GM21786 (cell line): Measurements from ENCODE around the gene STH.

Source experiments
- ATAC-seq: cut with Tn5 transposase; IDR thresholded peaks from one replicate; pipeline ENCODE4 v1.9.1; 2021; ENCODE audit not compliant: unreplicated experiment

STH gene

DNA sequence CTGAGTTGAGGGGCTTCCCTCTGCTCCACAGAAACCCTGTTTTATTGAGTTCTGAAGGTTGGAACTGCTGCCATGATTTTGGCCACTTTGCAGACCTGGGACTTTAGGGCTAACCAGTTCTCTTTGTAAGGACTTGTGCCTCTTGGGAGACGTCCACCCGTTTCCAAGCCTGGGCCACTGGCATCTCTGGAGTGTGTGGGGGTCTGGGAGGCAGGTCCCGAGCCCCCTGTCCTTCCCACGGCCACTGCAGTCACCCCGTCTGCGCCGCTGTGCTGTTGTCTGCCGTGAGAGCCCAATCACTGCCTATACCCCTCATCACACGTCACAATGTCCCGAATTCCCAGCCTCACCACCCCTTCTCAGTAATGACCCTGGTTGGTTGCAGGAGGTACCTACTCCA is 26.0 kb downstream of the STH start:
- ATAC-seq = no peak

- no peak for ATAC-seq
Observed at GRCh38 chr17:46025510-46026165, 26.6 kb downstream of the STH start.

- no peak for ATAC-seq
Observed at GRCh38 chr17:46026166-46027047, 27.4 kb downstream of the STH start.

- ATAC-seq = no peak
Observed at GRCh38 chr17:46027048-46027975, 28.3 kb downstream of the STH start.

DNA sequence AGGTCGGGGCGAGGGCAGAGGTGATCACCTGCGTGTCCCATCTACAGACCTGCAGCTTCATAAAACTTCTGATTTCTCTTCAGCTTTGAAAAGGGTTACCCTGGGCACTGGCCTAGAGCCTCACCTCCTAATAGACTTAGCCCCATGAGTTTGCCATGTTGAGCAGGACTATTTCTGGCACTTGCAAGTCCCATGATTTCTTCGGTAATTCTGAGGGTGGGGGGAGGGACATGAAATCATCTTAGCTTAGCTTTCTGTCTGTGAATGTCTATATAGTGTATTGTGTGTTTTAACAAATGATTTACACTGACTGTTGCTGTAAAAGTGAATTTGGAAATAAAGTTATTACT is 28.9 kb downstream of the STH start:
- no peak for ATAC-seq

- no peak for ATAC-seq
Observed at GRCh38 chr17:46028374-46028773, 29.3 kb downstream of the STH start.

DNA sequence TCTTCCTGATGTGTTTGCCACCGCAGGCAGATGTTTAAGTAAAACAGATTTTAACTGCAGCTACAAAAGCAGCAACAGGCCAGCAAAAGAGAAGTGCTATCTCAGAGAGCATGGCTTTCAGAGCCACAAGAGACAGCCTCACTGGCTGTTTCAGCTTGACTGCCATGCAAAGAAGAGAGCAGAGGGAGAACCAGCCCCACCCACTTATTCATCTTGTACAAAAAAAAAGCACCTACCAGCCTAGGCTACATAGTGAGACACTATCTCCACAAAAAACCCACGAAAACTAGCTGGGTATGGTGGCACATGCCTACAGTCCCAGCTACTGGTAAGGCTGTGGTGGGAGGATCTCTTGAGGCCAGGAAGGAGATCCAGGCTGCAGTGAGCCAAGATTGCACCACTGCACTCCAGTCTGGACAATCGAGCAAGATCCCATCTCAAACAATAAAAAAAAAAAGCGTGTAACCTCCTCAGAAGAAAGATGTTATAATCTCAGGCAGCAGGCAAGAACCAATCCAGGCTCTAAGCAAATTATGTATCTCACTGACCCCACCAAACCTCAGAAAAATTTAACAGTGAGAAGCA is 30.0 kb downstream of the STH start:
- ATAC-seq = no peak

GRCh38 chr17:46029627-46030026 is 30.6 kb downstream of the STH start:
- no peak for ATAC-seq

GRCh38 chr17:46030752-46031151 is 31.7 kb downstream of the STH start:
- no peak for ATAC-seq

GRCh38 chr17:46031440-46031839 is 32.4 kb downstream of the STH start:
- no peak for ATAC-seq

DNA sequence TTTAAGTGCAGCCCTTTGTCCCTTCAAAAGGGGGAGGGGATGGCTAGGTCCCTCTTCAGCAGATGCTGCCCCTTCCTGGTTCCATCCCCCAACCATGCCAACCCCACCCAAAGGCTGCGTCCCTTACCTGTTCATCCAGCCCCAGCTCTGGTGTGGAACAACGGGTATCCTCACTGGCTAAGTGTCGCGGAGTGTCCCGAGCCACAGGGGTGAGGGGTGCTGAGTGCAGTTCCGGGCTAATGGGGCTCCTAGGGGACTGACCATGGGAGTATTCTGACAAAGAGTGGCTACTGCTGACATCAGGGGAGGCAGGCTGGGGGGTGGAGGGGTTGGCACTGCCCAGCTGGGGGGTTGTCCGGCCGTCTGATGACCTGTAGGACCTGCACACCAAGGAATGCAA is 32.9 kb downstream of the STH start:
- no peak for ATAC-seq

DNA sequence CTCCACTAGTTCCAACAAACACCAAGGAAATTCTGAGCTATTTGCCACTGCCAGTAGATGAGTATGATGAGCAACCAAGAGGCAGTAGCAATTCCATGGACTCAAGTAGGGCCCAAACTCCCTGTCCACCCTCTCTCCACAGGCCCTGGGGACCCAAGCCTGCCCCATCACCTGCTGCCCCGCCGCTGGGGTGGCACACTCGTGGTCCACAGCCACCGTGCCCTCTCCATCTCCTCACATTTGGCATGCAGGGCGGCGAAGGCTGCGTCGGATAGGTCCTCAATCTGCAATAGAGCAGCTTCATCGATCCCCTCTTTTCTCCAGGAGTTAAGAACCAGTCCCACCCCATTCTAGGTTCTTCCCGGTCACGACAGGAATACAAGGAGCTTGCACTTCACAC is 33.9 kb downstream of the STH start:
- no peak for ATAC-seq

GRCh38 chr17:46033392-46033791 is 34.3 kb downstream of the STH start:
- no peak for ATAC-seq

- ATAC-seq = no peak
Observed at GRCh38 chr17:46035112-46035818, 36.2 kb downstream of the STH start.

DNA sequence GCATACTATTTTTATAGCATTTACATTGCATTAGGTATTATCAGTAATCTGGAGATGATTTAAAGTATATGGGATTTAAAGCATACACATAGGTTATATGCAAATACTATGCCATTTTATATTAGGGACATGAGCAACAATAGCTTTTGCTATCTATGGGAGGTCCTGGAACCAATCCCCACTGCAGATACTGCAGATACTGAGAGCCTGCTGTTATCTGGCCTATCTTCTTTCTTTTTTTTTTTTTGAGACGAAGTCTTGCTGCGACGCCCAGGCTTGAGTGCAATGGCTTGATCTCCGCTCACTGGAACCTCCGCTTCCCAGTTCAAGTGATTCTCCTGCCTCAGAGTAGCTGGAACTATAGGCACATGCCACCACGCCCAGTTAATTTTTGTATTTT is 37.4 kb downstream of the STH start:
- ATAC-seq = no peak

GRCh38 chr17:46037722-46038255 is 38.7 kb downstream of the STH start:
- no peak for ATAC-seq

- ATAC-seq = no peak
Observed at GRCh38 chr17:46038414-46038813, 39.4 kb downstream of the STH start.

DNA sequence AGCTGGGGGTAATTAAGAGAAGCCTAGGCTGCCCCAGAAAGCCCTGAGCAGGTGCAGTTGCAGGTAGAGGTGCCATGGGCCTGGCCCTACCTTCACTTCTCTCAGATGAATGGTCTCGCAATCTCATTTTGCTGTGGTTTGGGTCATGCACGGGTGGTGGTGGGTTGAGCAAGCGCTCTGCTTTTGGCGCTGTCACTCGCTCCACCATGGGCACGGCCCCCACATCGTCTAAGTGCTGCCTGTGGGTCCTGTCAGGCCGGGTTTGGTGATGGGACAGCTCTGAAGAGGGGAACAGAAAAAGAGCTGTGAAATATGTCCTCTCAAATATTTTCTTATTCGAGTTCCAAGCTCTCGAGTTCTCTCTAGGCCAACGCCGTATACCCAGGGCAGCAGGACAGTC is 39.9 kb downstream of the STH start:
- no peak for ATAC-seq

DNA sequence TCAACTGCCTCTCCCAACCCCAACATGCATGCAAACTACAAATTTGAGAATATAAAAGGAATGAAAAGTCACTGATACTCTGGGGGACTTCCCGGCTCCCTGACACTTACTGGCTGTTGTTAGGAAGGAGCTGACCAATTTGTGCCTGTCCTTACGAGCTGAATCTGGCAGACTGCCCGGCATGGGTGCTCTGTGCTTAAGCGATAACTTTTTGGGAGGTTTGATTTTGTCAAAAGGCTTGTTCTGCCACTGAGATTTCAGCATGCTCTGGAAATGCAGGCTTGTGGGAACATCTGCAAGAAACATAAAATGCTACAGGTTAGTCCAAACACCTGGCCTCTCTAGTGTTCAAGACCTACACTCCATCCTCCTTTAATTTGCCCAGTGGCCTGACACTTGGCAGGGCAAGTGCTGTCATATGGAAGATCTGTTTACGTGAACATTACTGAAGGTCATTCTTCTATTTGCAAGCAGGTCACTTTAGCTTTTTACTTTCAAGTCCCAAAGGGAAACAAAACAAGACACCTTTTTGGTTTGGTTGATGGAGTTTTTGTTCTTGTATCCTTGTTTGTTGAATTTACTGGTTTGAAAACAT is 40.6 kb downstream of the STH start:
- no peak for ATAC-seq

DNA sequence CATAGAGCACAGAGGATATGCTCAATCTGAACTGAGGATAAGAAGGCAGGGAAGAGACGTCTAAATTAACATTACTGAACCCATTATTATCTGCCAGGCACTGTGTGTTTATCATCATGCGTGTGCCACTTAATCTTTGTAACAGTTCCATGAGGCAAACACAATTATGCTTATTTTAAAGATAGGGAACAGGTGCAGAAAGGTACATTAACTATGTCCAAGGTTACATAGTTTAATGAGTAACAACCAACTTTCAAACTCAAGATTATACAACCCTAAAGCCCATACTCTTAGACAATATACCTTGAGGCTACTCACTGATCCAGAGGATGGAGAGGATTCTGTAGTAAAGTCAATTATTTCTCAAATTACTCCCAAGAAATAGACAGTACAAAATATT is 43.2 kb downstream of the STH start:
- no peak for ATAC-seq
